Stimulated activated CD8-positive, alpha-beta memory T cell treated with anti-CD3 and anti-CD28 coated beads, Interleukin-15, amount 100 ng/mL, for 48 hours (primary cell): Measurements from ENCODE around the gene LGALS3BP.
"Not testable (repeated sequence)": the region's sequence is repeated elsewhere in the genome, so short reads cannot be mapped to it uniquely, and the experiment has no call there.

Experiments
- DNase-seq, 2 donors: peaks; one replicate each; pipeline ENCODE4 v3.0.0-alpha.2; 2020; ENCODE audit warnings: low read depth in 2 of 2

Gene LGALS3BP

GRCh38 chr17:78963378-78963777, 16.3 kb downstream of the LGALS3BP start:
- no peak for DNase-seq

- DNase-seq: not testable (repeated sequence)
Measured at GRCh38 chr17:78962984-78963348, 16.8 kb downstream of the LGALS3BP start.

- no peak for DNase-seq
Measured at GRCh38 chr17:78962345-78962983, 17.3 kb downstream of the LGALS3BP start.

DNA sequence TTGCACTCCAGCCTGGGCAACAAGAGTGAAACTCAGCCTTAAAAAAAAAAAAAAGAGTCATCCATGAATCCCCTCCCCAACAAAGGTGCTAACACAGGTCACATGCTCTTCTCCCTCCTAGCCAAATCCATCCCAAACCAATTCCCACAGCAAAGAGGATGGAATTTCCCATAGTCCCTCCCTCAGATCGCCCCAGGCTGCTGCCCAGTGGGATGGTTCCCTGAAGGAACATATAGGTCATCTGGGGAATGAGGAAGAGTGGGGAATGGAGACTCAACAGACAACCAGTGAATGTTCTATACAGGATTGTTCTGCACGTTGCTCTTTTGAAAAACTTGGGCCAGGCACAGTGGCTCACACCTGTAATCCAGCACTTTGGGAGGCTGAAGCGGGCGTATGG, 18.2 kb downstream of the LGALS3BP start:
- no peak for DNase-seq

DNA sequence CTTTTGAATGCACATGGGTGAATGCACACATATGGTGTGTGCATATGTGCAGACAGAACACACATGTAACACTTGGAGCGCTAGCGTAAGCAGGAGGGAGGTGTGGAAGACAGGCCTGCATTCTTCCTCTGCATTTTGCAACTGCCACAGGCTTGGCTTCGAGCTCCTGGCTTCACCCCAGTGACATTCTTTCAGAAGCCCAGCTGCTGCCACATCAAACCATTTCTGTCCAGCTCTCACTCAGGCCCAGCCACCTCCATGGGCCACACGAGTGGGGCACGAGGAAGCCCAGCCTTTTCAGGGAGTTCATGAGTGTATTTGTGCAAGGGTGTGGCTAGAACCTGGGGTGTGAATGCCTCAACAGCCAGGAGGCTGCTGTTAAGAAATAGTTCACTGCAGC, 18.8 kb downstream of the LGALS3BP start:
- no peak for DNase-seq

GRCh38 chr17:78959803-78960202, 19.9 kb downstream of the LGALS3BP start:
- no peak for DNase-seq

DNA sequence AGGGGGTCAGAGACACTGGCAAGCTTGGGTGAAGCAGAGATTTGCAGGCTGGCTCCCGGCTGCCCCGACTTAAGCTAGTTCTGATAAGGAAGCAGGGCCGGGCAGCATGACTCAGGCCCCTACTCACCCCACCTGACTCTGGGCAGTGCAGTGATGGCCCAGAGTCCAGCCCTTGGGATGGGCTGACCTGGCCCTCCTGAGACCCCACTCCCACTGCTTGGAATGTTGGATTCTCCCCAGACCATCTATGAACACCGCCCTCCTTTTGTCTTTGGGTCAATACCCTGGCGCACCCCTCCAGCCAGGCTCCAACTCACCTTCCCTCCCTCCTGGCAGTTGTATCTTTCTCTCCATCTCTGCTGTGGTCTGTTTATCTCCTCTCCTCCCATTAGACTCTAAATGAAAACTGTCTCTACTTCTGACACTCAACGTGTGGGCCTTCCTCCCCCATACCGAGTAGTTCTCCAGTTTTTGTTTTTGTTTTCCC, 21.0 kb downstream of the LGALS3BP start:
- DNase-seq: no peak

DNA sequence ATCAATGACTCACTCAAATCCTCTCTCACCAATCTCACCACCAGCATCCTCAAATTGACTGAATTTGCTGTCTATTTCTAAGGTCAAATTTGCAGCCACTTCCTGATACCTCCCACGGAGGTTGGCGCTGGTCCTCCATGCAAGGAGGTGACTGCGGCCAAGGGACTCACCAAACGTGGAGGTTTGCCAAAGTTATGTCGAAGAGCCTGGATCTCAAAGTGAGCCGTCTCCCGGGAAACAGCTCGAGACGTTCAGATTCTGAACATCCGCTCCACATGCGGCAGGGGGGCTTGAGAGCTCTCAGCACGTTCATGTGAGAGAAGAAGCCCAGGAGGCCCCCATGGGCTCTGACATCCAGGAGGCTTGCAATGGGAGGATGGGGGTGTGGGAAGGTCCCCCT, 22.6 kb downstream of the LGALS3BP start:
- no peak for DNase-seq

- DNase-seq: no peak
Measured at GRCh38 chr17:78956254-78956653, 23.5 kb downstream of the LGALS3BP start.

GRCh38 chr17:78954684-78955083, 25.0 kb downstream of the LGALS3BP start:
- no peak for DNase-seq

- no peak for DNase-seq
Measured at GRCh38 chr17:78953356-78954350, 26.1 kb downstream of the LGALS3BP start.

- no peak for DNase-seq
Measured at GRCh38 chr17:78952706-78953105, 27.0 kb downstream of the LGALS3BP start.

- DNase-seq: no peak
Measured at GRCh38 chr17:78951967-78952551, 27.7 kb downstream of the LGALS3BP start.

- no peak for DNase-seq
Measured at GRCh38 chr17:78950870-78951269, 28.9 kb downstream of the LGALS3BP start.

GRCh38 chr17:78947235-78948149, 32.2 kb downstream of the LGALS3BP start:
- DNase-seq: no peak

DNA sequence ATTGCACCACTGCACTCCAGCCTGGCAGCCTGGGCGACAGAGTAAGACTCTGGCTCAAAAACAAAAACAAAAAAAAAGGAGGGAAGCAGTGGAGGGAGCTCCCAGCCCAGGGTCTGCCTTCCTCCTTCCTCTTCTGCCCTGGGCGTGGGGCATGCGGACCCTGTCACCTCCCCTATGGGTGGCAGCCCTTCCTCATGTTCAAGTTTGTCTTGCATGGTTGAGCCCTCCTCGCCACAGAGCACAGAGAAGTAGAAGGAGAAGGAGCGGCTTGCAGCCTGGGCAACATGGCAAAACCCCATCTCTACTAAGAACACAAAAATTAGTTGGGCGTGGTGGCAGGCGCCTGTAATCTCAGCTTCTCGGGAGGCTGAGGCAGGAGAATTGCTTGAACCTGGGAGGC, 33.1 kb downstream of the LGALS3BP start:
- DNase-seq: no peak

- DNase-seq: no peak
Measured at GRCh38 chr17:78946131-78946530, 33.6 kb downstream of the LGALS3BP start.

- DNase-seq: not testable (repeated sequence)
Measured at GRCh38 chr17:78945455-78945854, 34.3 kb downstream of the LGALS3BP start.

DNA sequence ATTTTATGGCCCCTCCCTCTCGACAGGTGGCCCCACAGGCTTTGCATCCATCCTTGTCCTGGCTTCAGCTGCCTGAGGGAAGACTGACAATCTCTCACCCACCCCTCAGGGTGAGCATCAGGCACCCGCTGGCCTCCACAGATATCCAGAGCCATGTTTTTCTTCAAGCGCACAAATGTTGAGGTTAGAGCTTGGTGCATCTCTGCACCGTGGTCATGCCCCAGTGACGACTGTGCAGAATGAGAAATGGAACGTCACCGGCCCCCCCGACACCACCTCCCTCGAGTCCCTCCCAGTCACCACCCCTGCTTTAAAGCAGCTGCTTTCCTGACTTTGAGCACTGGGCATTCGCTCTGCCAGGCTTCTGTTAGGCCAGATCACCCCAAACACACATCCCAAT, 34.8 kb downstream of the LGALS3BP start:
- no peak for DNase-seq

DNA sequence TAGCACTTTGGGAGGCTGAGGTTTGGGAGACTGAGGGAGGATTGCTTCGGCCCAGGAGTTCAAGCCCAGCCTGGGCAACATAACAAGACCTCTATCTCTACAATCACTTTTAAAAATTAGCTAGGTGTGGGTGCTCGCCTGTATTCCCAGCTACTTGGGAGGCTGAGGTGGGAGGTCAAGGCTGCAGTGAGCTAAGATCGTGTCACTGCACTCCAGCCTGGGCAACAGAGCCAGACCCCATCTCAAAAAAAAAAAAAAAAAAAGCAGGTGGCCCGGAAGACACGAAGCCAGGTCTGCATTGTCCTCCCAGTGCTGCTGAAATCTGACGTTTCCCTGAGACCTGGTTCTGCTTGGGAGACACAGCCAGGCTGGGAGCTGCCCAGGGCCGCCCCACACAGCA, 35.7 kb downstream of the LGALS3BP start:
- DNase-seq: no peak

DNA sequence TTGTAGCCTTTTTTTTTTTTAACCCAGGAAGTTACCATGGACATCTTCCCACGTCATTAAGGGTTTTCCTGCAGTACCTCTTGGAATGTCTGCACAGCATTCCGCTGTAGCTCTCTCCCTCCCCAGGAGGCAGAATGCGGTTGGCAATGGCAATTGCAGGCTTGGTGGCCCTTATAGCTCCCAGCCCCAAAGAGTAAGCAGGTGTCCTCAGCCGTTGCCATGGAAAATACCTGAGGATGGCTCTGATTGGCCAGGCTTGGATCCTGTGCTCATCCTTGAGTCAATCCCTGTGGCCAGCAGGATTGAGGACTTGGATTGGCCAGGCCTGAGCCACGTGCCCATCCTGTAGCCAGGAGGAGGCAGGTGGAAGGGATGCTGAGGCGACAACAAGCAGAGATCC, 39.0 kb downstream of the LGALS3BP start:
- no peak for DNase-seq
